Spleen (tissue), 11 donors: ENCODE results near the gene NFIB. TPM values are rescaled to one million over a fixed set of nuclear protein-coding genes. Genes with fewer than 3 reads are reported as not detected.

Experiments
- DNase-seq: peaks from one replicate; pipeline ENCODE4 v3.0.0-alpha.2; 2020
- H3K27ac ChIP-seq, 8 donors: fragments of 200-600 bp; sonication (generic) in 7 of 8; 1 replicate in 4 of 8; 2 replicates in 4 of 8; pipeline versions ENCODE4 v1.5.0 to v1.8.0; 2016 to 2021; ENCODE audit warnings: inconsistent platforms in 4 of 8, mild to moderate bottlenecking in 4 of 8, moderate library complexity in 1 of 8
- H3K27me3 ChIP-seq, 7 donors: fragments of 200-600 bp; sonication (generic) in 6 of 7; replicated peaks in 1 of 7; 1 replicate in 4 of 7; 2 replicates in 3 of 7; pipeline versions ENCODE4 v1.5.0 to v1.8.0; 2016 to 2021; ENCODE audit warnings: inconsistent platforms in 3 of 7, mild to moderate bottlenecking in 1 of 7
- H3K36me3 ChIP-seq, 6 donors: fragments of 200-600 bp; sonication (generic) in 5 of 6; 1 replicate in 4 of 6; 2 replicates in 2 of 6; pipeline versions ENCODE4 v1.5.0 to v1.8.0; 2016 to 2021; ENCODE audit warnings: inconsistent platforms in 2 of 6
- H3K4me1 ChIP-seq, 6 donors: fragments of 200-600 bp; sonication (generic) in 5 of 6; 1 replicate in 3 of 6; 2 replicates in 3 of 6; pipeline versions ENCODE4 v1.5.0 to v1.8.0; 2016 to 2021; ENCODE audit warnings: inconsistent platforms in 3 of 6
- H3K4me3 ChIP-seq, 8 donors: fragments of 200-600 bp; sonication (generic) in 7 of 8; 1 replicate in 4 of 8; 2 replicates in 4 of 8; pipeline versions ENCODE4 v1.5.0 to v1.8.0; 2016 to 2021; ENCODE audit warnings: inconsistent platforms in 4 of 8, mild to moderate bottlenecking in 4 of 8, moderate library complexity in 2 of 8
- H3K9me3 ChIP-seq, 8 donors: fragments of 200-600 bp; sonication (generic) in 7 of 8; 1 replicate in 4 of 8; 2 replicates in 4 of 8; pipeline versions ENCODE4 v1.5.0 to v1.8.0; 2016 to 2021; ENCODE audit warnings: inconsistent platforms in 4 of 8
- POLR2A ChIP-seq, 3 donors: fragments of 450-650 bp; IDR thresholded peaks; one replicate each; pipeline ENCODE4 v1.5.1; 2017; ENCODE audit warnings: antibody characterized with exemption in 3 of 3, mild to moderate bottlenecking in 1 of 3
- POLR2AphosphoS5 ChIP-seq, 3 donors: sonication (generic); formaldehyde crosslinking; IDR thresholded peaks; one replicate each; pipeline ENCODE4 v1.5.1; 2017; ENCODE audit warnings: antibody characterized with exemption in 3 of 3
- WGBS, 5 donors: extraction: QIAGEN DNeasy Blood & Tissue Kit in 3 of 5; methylation state at CpG; one replicate each; pipeline versions ENCODE4 v1.1.5 to v1.1.7; 2013 to 2018; 5-methylcytosine and 5-hydroxymethylcytosine counted together
- intact Hi-C: fragments of 100-400 bp; cut with DNase I; formaldehyde crosslinking; loops from one replicate; pipeline ENCODE4 v1.15.0; 2023; ENCODE audit warnings: low total_unique reads
- polyA plus RNA-seq, 3 donors: library from polyadenylated mRNA; stranded (reverse); fragments of 200-250 nt; gene quantifications; one replicate each; pipeline ENCODE4 v1.2.1, GENCODE V29; 2013
- total RNA-seq, 7 donors: library from RNA; depleted of rRNA in 3 of 7; stranded (reverse); fragments of >200 nt in 3 of 7; fragmentation: NEBNext Ultra II Directional in 4 of 7; extraction: Animal tissue kit (Norgen Biotek cat#: 25700) in 4 of 7; gene quantifications; one replicate each; pipeline versions ENCODE4 v1.1.0 to v1.2.1, GENCODE V29; 2016 to 2021
- TF ChIP-seq, protein P1 (sequence below), 11 experiments: fragments of 200-600 bp in 7 of 11; fragments of 450-650 bp in 4 of 11; sonication (generic) in 4 of 11; IDR thresholded peaks in 8 of 11; conservative IDR thresholded peaks in 3 of 11; 1 replicate in 7 of 11; 2 replicates in 4 of 11; pipeline versions ENCODE4 v1.4.0 to v1.8.0; 2016 to 2021; ENCODE audit warnings: antibody characterized with exemption in 11 of 11, inconsistent platforms in 4 of 11, mild to moderate bottlenecking in 1 of 11
- donor health status: healthy with polysubstance abuse.
- donor health status: DM: no; HTN: no; CAD: no; lungs with moderate emphysema.
- donor health status: DM: no; HTN: no; CAD: no.
- donor health status: Bipolar disorder and iron deficiency.
- donor health status: healthy.
- donor health status: DM: no; HTN: no; CAD: no.
- donor health status: DM: yes; HTN: yes; CAD: no.

Gene NFIB
- total and polyA plus RNA-seq, 10 donors, result 3.6 to 96.8 (median 48.4) TPM

DNA sequence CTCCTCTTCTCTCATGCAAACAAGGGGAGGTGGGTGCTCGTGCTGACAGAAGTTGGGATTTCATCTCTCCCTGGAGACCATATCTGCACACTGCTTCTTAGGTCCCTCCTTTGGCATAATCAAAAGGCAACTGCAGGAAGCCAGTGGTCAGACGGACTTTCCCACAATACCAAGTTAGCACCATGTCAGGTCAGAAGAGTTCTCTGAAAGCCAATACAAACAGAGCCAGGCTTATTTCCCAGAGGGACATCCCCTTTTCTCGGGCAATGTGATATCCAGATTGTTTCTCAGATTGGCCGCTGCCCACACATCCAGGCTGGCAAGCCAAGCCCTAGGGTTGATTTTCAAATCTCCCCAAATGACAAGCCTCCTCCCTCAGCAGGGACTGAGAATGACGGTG, 241.1 kb downstream of the NFIB start:
- DNase-seq, result no peak
- H3K4me3 ChIP-seq, result no peak overlapping the region
- H3K4me1 ChIP-seq, result no peaks in the 10 kb centered on the region
- no peaks in the 10 kb centered on the region for H3K36me3 ChIP-seq
- no peaks in the 10 kb centered on the region for H3K27me3 ChIP-seq
- peaks cover 0 to 7% (median 0%) of the 10 kb centered on the region in 8 donors for H3K9me3 ChIP-seq
- whole genome bisulfite sequencing, 5 donors, result 75 to 83% (median 81%) methylated on average over 5 of the region's 5 CpGs
- intact Hi-C loops, result no loop called here
- TF ChIP-seq POLR2AphosphoS5 (IDR thresholded peaks at IDR 0.05), result no peak
- TF ChIP-seq POLR2A (IDR thresholded peaks at IDR 0.05), result no peak
- TF ChIP-seq, protein P1, sequence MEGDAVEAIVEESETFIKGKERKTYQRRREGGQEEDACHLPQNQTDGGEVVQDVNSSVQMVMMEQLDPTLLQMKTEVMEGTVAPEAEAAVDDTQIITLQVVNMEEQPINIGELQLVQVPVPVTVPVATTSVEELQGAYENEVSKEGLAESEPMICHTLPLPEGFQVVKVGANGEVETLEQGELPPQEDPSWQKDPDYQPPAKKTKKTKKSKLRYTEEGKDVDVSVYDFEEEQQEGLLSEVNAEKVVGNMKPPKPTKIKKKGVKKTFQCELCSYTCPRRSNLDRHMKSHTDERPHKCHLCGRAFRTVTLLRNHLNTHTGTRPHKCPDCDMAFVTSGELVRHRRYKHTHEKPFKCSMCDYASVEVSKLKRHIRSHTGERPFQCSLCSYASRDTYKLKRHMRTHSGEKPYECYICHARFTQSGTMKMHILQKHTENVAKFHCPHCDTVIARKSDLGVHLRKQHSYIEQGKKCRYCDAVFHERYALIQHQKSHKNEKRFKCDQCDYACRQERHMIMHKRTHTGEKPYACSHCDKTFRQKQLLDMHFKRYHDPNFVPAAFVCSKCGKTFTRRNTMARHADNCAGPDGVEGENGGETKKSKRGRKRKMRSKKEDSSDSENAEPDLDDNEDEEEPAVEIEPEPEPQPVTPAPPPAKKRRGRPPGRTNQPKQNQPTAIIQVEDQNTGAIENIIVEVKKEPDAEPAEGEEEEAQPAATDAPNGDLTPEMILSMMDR (IDR thresholded peaks at IDR 0.05 in 8 of 11, conservative IDR thresholded peaks at IDR 0.05 in 3 of 11), result no peak
- H3K27ac ChIP-seq, result no peak overlapping the region

DNA sequence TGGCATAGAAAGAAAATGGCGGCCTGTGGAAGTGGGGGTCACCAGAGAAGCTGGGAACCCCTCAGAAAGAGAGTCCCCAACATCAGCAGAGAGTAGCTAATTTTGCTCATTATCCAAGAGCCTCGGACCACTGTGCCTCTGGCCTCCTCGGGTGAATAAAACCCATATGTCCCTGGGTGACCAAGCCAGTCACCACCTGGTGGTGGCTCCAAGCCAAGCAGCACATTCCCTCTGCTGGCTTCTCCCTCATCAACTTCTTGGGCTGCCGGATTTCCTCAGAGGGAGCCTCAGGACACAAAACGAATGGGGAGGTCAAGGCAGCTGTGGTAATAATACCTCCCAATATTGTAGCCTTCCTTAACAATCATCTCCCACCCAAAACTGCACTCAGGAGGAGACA, 242.5 kb downstream of the NFIB start:
- WGBS, 5 donors, result 74 to 92% (median 87%) methylated on average over 5 of the region's 5 CpGs
- intact Hi-C loops, result no loop called here
- TF ChIP-seq POLR2AphosphoS5 (IDR thresholded peaks at IDR 0.05) (no peak), POLR2A (IDR thresholded peaks at IDR 0.05) (no peak)
- TF ChIP-seq, protein P1 (IDR thresholded peaks at IDR 0.05 in 8 of 11, conservative IDR thresholded peaks at IDR 0.05 in 3 of 11), result no peak

DNA sequence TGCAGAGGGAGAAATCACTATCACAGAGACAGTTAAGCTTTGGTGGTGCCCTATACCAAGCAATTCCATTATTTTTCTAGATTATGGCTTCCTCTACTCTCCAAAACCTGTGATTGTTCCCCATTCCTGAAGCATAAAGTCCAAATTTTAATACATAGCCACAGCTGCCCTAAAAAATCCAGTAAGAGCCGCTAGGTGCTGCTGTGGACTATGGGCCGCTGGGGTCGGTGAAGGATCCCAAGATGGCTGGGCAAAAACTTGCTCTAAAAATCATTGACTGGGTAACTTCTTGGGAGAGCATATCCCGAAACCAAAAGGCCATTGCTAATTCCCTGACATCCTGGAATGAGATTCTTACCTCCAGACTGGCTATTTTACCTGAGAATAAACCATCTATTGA, 245.3 kb downstream of the NFIB start:
- no peak for DNase-seq
- H3K36me3 ChIP-seq, result no peaks in the 10 kb centered on the region
- no peaks in the 10 kb centered on the region for H3K27me3 ChIP-seq
- intact Hi-C loops, result no loop called here
- TF ChIP-seq POLR2A (IDR thresholded peaks at IDR 0.05) (no peak), POLR2AphosphoS5 (IDR thresholded peaks at IDR 0.05) (no peak)
- TF ChIP-seq, protein P1 (IDR thresholded peaks at IDR 0.05 in 8 of 11, conservative IDR thresholded peaks at IDR 0.05 in 3 of 11), result no peak
- 86 to 96% (median 91%) methylated on average over 4 of the region's 4 CpGs for WGBS, 5 donors
- H3K9me3 ChIP-seq, result peaks cover 0 to 7% (median 0%) of the 10 kb centered on the region in 8 donors
- H3K27ac ChIP-seq, result no peak overlapping the region
- no peaks in the 10 kb centered on the region for H3K4me1 ChIP-seq
- no peak overlapping the region for H3K4me3 ChIP-seq

More for the DNA sequence above, 242.5 kb downstream of the NFIB start:
- Histone ChIP-seq H3K36me3 (no peaks in the 10 kb centered on the region), H3K27me3 (no peaks in the 10 kb centered on the region), H3K4me1 (no peaks in the 10 kb centered on the region), H3K4me3 (no peak overlapping the region), H3K27ac (no peak overlapping the region), H3K9me3 (peaks cover 0 to 7% (median 0%) of the 10 kb centered on the region in 8 donors)
- no peak for DNase-seq

DNA sequence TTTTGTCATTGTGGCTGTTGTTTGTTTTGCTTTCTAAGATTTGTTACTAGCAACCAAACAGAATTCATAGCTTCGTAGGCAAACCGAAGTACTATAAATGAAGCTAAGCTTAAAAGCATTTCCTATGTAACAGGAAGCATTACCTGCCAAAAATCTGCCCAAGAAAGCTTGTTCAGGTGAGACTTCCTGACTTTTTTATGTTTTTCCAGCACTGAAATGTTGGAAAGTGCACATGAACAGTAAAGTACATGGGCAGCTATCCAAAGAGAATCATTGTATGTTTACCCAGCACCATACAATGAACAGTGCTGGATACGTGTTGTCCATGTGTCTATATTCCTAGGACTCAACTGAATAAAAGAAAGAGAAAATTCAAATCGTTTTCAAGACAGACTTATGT, 247.1 kb downstream of the NFIB start:
- Histone ChIP-seq H3K27ac (no peak overlapping the region), H3K9me3 (peaks cover 0 to 4% (median 0%) of the 10 kb centered on the region in 8 donors), H3K36me3 (no peaks in the 10 kb centered on the region), H3K4me3 (no peak overlapping the region), H3K27me3 (no peaks in the 10 kb centered on the region), H3K4me1 (no peaks in the 10 kb centered on the region)
- intact Hi-C loops, result no loop called here
- no peak for DNase-seq
- whole genome bisulfite sequencing, 5 donors, result 69 to 88% (median 73%) methylated on average over 4 of the region's 4 CpGs
- TF ChIP-seq POLR2AphosphoS5 (IDR thresholded peaks at IDR 0.05), result no peak
- no peak for TF ChIP-seq POLR2A (IDR thresholded peaks at IDR 0.05)
- TF ChIP-seq, protein P1 (IDR thresholded peaks at IDR 0.05 in 8 of 11, conservative IDR thresholded peaks at IDR 0.05 in 3 of 11), result no peak
